ENCODE measurements around the gene DNAH9. TPM values are rescaled to one million over a fixed set of nuclear protein-coding genes. Genes with fewer than 3 reads are reported as not detected.

Gene DNAH9
- total and polyA plus RNA-seq, 2 of the 8 experiments (the other 6 are each of a cell fraction or from before 2014, with no cell fraction given), result 0.21 to 0.86 TPM

DNA sequence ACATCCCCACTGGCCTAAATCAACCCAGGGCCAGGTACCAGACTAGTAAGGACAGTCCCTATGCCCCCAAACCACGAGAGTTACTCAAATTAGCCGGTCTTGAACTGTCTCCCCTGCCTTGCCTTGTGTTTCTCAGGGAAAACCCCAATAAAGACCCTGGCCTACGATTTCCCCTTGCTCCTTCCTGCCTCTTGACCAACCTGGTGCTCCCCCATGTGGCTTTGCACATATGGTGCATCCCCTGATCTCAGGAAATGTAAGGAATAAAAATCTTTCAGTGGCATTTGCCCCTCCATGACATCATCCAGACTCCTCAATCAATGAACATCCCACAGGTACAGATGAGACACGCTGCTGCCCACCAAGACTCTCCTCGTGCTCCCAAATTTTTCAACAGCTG, 311.1 kb downstream of the DNAH9 start:
- H3K18ac ChIP-seq (ENCODE audit: extremely low read depth, low read length), result no peak overlapping the region
- no peaks in the 10 kb centered on the region for H3K4me1 ChIP-seq (replicated peaks in 1 of 4; ENCODE audit: control insufficient read depth in 3 of 4, insufficient read depth in 4 of 4, low read length in 3 of 4)
- no peaks in the 10 kb centered on the region for H3K79me1 ChIP-seq (ENCODE audit: low read depth, low read length)
- no peak overlapping the region for H3K56ac ChIP-seq (replicated peaks; ENCODE audit: insufficient read length, low read depth, low read length)
- no peak overlapping the region for H3K9ac ChIP-seq (replicated peaks in 1 of 4; ENCODE audit: extremely low read depth in 1 of 4, low read depth in 3 of 4, low read length in 3 of 4)
- no peak overlapping the region for H2BK12ac ChIP-seq (ENCODE audit: low read depth, low read length)
- H3K27me3 ChIP-seq (replicated peaks in 1 of 4; ENCODE audit: control insufficient read depth in 3 of 4, extremely low read depth in 1 of 4, insufficient read depth in 3 of 4, low read length in 3 of 4), result no peaks in the 10 kb centered on the region
- H3K27ac ChIP-seq (ENCODE audit: low read depth, low read length), result no peak overlapping the region
- peaks cover 3% of the 10 kb centered on the region in 2 experiments; a peak in 2 of 4 replicates for H3K9me3 ChIP-seq (ENCODE audit: insufficient read depth in 2 of 2, low read depth in 1 of 2, low read length in 1 of 2)
- H2AFZ ChIP-seq (ENCODE audit: low read length), result peak overlapping the region; percentile 93
- no peak overlapping the region for H4K91ac ChIP-seq (replicated peaks; ENCODE audit: insufficient read length, low read length)
- H3K4ac ChIP-seq (replicated peaks; ENCODE audit: insufficient read length, low read depth, low read length), result no peak overlapping the region
- no peaks in the 10 kb centered on the region for H4K20me1 ChIP-seq (replicated peaks in 1 of 2; ENCODE audit: control insufficient read depth in 1 of 2, insufficient read depth in 2 of 2, low read length in 2 of 2)
- H2AK5ac ChIP-seq (ENCODE audit: low read depth, low read length), result no peak overlapping the region
- no peaks in the 10 kb centered on the region for H3K79me2 ChIP-seq (ENCODE audit: control insufficient read depth in 1 of 2, insufficient read depth in 2 of 2, low read length in 2 of 2)
- H3K23ac ChIP-seq (ENCODE audit: insufficient read length), result no peak overlapping the region
- CTCF ChIA-PET (ENCODE audit: partially characterized antibody), result interaction anchor here (0.8 to 3.3 kb wide), 9 partner anchors 9 to 224 kb away, joined by 3 to 16 read pairs (median 4); no protein-coding TSS in a partner anchor
- no peak overlapping the region for H3K14ac ChIP-seq (ENCODE audit: insufficient read length)
- no peak overlapping the region for H2BK15ac ChIP-seq (ENCODE audit: low read length)
- no peak overlapping the region for H4K8ac ChIP-seq (ENCODE audit: extremely low read depth, insufficient read depth, low read length)
- H2BK120ac ChIP-seq (replicated peaks; ENCODE audit: low read depth, low read length), result no peak overlapping the region
- no peak overlapping the region for H3K4me2 ChIP-seq (ENCODE audit: insufficient read depth in 1 of 2, low read depth in 2 of 2, low read length in 2 of 2)
- WGBS, 2 experiments (ENCODE audit: extremely low coverage in 1 of 2, insufficient coverage in 1 of 2, insufficient read length in 1 of 2, insufficient replicate concordance in 2 of 2, low coverage in 1 of 2, low lambda C conversion rate in 2 of 2, missing lambda C conversion rate in 1 of 2), result 70% methylated on average over 5 of the region's 5 CpGs; no CpG with 5 or more reads in 1 of the 2 experiments
- no peak overlapping the region for H2BK20ac ChIP-seq (ENCODE audit: low read length)
- peak in 1 of 2 experiments; percentile 57 for DNase-seq (ENCODE audit: low read depth in 1 of 2, low spot score in 2 of 2)
- POLR2A ChIA-PET (ENCODE audit: partially characterized antibody), result no interaction called here
- H3K36me3 ChIP-seq (ENCODE audit: control insufficient read depth in 2 of 4, insufficient read depth in 4 of 4, low read length in 3 of 4), result no peaks in the 10 kb centered on the region
- no peak overlapping the region for H2BK5ac ChIP-seq (ENCODE audit: low read depth, low read length)
- H3K23me2 ChIP-seq (ENCODE audit: low read depth, low read length), result no peaks in the 10 kb centered on the region
- no peak overlapping the region for H3K4me3 ChIP-seq (ENCODE audit: extremely low read depth in 1 of 4, insufficient read depth in 2 of 4, low read depth in 3 of 4, low read length in 4 of 4)
- FAIRE-seq, result peak; percentile 84
- TF ChIP-seq TEAD4 (IDR thresholded peaks at IDR 0.05; ENCODE audit: low read depth, low read length), result no peak
- TF ChIP-seq CREB1 (IDR thresholded peaks at IDR 0.05), result no peak
- TF ChIP-seq CBX5 (IDR thresholded peaks at IDR 0.05; ENCODE audit: low read depth, low read length), result no peak
- TF ChIP-seq RAD21 (IDR thresholded peaks at IDR 0.05 in 1 of 2, conservative IDR thresholded peaks at IDR 0.05 in 1 of 2; ENCODE audit: low read depth in 2 of 2, low read length in 2 of 2), result peak; percentile 81 to 86
- TF ChIP-seq JUND (IDR thresholded peaks at IDR 0.05; ENCODE audit: low read length), result 0 out of 2 replicates have a peak, but pooled peaks have one; percentile 38
- TF ChIP-seq, protein P1, sequence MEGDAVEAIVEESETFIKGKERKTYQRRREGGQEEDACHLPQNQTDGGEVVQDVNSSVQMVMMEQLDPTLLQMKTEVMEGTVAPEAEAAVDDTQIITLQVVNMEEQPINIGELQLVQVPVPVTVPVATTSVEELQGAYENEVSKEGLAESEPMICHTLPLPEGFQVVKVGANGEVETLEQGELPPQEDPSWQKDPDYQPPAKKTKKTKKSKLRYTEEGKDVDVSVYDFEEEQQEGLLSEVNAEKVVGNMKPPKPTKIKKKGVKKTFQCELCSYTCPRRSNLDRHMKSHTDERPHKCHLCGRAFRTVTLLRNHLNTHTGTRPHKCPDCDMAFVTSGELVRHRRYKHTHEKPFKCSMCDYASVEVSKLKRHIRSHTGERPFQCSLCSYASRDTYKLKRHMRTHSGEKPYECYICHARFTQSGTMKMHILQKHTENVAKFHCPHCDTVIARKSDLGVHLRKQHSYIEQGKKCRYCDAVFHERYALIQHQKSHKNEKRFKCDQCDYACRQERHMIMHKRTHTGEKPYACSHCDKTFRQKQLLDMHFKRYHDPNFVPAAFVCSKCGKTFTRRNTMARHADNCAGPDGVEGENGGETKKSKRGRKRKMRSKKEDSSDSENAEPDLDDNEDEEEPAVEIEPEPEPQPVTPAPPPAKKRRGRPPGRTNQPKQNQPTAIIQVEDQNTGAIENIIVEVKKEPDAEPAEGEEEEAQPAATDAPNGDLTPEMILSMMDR (IDR thresholded peaks at IDR 0.05; ENCODE audit: control extremely low read depth in 1 of 3, insufficient read depth in 1 of 3, low read depth in 1 of 3, low read length in 3 of 3), result peak; percentile 66 to 84 (median 77)
- H4K5ac ChIP-seq (ENCODE audit: insufficient read length, low read depth, low read length), result no peak overlapping the region

Measured in H1 (cell line).